HG03135 (cell line): ENCODE results near the gene FCER1G.

Source experiments
- ATAC-seq: cut with Tn5 transposase; IDR thresholded peaks from one replicate; pipeline ENCODE4 v1.9.1; 2021; ENCODE audit warnings: mild to moderate bottlenecking, moderate library complexity; ENCODE audit not compliant: unreplicated experiment

Gene FCER1G

DNA sequence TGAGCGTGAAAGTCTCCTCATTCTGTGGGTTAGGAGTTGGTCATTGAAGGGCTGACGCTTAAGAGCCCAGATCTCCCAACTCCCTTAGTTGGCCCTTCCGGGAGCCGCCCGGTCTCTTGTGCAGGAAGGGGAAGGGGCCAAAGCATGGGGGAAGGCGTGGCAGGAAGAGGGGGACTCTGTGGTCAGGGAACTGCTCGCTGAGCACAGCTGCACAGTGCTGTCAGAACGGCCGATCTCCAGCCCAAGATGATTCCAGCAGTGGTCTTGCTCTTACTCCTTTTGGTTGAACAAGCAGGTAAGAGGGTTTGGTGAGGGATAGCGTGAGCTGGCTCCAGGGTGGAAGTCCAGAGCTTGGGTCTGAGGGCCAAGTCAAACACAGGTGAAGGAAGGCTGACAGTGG is at the start of gene FCER1G:
FCER1G (plus strand) TSS at position 220 of the 400 bp plus-strand sequence; CDS start at position 247, 27 bp downstream.
- ATAC-seq, result no peak

DNA sequence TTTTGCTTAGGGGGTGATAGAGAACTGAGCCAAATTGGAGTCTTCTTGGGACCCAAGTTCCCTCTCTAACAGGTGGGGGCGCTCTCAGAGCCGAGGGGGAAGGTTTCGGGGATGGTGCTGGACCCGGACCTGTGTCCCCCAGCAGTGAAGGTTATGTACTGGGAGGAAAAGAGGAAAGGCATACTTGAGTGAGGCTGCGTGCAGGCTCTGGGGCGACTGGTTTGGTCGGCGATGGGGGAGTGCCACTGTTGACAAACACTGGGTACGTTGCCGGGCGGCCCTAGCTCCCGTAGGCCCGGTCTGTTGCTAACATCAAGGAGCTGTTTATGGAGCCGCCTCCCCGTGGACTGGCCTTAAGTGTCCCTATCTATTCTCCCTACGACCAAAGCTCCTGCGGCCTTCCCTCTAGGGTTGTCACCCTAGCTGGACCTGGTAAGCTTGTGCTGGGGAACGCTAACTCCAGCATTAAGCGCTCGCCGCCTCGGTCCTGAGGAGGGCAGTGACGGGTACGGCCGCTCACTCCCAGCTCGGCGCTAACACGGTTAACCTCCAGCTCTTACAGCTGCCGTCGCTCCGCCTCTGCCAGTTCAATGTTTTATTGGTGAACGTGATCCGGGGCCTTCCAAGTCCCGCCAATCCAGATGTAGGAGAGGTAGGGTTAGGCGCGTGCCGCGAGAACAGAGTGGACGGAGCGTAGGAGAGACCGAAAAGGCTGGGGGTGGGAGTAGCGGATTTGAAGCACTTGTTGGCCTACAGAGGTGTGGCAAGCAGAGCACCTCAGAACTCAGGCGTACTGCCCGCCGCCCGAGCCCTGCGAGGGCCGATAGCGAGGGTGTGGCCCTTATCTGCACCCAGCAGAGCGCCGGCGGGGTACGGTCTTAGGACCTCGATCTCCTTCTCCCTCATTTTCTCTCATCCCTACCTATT is 49.1 kb upstream of the FCER1G start, which contains the start of gene PPOX:
PPOX (plus strand) TSS at position 685 of the 927 bp plus-strand sequence. CDS start 422 bp downstream, outside the sequence.
- peak; percentile 89 for ATAC-seq

DNA sequence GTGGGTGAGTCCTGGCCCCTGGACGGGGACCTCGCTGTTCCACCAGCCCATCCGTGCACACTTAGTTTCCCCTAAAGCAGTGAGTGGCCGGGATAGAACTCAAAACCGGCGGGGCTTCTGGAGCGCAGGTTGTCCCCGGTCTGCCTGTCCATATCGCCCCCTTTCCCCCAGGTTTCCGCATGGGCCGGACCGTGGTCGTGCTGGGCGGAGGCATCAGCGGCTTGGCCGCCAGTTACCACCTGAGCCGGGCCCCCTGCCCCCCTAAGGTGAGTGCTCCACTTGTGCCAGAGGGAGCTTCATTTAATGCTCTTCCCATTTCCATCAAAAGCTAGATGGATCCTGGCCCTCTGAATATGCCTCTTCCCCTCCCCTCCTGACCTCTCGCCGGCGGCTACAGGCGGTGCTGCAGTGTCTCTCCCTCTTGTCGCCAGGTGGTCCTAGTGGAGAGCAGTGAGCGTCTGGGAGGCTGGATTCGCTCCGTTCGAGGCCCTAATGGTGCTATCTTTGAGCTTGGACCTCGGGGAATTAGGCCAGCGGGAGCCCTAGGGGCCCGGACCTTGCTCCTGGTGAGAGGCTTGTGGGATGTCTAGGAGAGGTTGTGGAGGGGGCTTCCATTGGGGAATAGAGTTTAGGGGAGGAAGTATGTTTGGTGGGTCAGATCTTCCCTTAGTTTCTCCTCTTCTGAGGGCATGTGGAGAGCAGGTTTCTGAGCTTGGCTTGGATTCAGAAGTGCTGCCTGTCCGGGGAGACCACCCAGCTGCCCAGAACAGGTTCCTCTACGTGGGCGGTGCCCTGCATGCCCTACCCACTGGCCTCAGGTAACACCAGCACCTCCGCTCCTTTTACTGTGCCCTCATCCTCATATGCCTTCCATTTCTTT is 48.2 kb upstream of the FCER1G start:
- no peak for ATAC-seq

- ATAC-seq, result no peak
Observed at GRCh38 chr1:161168906-161169305, 46.2 kb upstream of the FCER1G start.

- ATAC-seq, result no peak
Observed at GRCh38 chr1:161171191-161171590, 43.9 kb upstream of the FCER1G start.

DNA sequence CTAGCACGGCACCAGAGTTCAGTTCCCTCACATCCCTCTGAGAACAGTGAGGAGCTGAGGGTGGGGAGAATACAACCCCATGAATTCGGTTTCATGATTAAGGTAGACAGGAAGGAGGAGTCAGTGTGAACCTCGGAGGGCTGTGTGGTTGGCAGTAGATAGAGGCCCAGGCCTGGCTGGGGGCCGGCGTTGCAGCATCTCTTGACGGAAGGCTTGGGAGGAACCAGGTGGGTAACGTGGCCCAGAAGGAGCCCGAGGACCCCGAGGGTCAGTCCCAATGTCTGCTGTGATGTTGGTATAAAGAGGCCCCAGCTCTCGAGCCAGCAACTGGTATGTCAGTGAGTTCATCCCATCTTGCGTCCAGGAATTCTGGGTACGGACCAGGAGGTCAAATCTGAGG is 43.4 kb upstream of the FCER1G start:
- no peak for ATAC-seq

GRCh38 chr1:161172349-161172748 is 42.7 kb upstream of the FCER1G start:
- ATAC-seq, result no peak

- ATAC-seq, result no peak
Observed at GRCh38 chr1:161172776-161173376, 42.2 kb upstream of the FCER1G start.

DNA sequence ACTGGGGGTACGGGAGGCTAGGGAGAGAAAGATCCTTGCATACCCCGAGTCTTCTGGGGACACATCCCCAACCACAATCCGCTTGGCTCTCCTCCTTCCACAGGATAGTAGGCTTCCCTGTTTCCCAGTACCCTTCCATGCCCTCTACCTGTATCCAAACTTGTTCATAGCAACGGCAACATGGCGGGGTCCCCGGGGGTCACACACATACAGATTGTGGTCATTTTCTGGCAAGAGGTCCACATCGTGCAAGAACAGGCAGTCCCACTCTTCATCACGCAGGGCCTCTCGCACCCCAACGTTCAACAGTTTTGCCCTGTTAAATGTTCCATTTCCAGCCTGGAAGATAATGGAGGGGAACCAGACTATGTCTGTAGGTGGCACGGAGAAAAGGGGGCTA is 41.4 kb upstream of the FCER1G start:
- no peak for ATAC-seq

DNA sequence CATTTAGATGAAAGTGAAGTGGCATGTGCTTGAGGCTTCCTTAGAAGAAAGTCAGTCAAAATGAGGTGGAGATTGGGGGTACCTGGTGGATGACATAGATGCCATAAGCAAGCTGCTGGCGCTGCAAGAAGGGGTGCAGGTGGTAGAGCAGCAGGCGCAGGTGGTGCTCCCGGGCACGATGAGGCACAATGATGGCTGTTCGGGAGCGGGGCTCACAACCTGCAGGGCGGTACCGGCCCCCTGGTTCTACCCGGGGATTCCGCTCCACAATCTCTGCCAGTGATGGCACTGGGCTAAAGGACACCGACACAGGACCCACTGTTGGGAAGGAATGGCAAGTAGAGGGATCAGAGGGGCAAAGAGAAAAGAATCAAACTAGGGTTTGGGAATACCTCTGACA is 40.2 kb upstream of the FCER1G start:
- ATAC-seq, result no peak

DNA sequence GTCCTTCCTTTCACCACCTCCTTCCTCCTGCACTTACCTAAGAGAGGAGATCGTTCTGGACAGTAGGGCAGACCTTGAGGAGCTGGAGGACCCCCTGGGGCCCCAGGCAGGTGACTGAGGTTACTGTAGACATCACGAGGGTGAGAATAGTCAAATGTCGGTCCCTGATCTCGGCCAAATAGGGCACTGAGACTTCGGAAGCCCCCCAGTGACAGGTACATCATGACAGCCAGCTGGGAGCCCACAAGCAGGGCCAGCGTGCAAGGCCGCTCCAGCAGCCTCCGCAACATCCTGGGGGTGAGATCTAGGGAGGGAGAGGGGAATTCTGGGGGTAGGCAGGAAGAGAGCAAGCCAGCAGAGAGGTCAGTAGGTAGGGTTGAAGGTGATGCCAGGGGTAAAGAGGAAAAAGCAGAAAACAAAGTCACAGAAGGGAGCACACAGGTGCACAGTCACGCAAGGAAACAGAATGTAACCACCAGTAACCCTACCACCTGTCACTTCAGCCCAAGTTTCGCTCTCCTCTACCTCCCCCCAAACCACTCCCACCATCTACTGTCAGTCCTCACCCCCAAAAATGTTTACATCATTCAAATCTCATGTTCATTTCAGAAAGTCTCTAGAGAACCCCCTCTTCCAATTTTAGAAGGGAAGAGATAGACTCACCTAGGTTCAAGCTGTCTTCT is 39.2 kb upstream of the FCER1G start:
- ATAC-seq, result no peak

DNA sequence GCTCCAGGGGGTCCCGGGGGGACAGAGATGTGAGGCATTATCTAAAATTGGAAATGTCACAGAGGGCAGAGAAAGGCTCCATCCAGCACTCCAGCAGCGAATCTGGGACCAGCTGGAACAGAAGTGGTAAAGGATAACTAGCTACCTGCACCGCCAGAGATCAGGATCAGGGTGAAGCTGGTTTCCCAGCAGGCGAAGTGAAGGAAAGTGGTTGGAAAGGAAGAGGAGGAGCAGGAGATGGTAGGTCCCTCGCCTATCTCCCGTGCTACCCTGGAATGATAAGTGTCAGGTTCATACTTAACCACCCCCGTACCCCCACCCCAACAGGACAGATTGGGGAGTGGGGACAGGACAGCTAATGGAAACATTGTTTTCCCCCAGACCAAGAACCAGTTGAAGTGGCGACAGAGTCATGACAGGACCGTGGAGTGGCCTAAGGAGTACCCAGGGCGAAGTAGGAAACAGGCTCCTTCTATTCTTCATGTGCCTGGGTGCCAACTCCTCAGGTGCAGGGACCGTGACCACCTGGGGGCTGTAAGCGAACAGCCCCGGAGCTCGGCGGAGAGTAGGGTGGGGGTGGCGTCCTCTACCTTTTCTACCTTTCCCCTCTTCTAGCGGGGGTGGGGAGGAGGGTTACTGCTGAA is 38.5 kb upstream of the FCER1G start:
- no peak for ATAC-seq

DNA sequence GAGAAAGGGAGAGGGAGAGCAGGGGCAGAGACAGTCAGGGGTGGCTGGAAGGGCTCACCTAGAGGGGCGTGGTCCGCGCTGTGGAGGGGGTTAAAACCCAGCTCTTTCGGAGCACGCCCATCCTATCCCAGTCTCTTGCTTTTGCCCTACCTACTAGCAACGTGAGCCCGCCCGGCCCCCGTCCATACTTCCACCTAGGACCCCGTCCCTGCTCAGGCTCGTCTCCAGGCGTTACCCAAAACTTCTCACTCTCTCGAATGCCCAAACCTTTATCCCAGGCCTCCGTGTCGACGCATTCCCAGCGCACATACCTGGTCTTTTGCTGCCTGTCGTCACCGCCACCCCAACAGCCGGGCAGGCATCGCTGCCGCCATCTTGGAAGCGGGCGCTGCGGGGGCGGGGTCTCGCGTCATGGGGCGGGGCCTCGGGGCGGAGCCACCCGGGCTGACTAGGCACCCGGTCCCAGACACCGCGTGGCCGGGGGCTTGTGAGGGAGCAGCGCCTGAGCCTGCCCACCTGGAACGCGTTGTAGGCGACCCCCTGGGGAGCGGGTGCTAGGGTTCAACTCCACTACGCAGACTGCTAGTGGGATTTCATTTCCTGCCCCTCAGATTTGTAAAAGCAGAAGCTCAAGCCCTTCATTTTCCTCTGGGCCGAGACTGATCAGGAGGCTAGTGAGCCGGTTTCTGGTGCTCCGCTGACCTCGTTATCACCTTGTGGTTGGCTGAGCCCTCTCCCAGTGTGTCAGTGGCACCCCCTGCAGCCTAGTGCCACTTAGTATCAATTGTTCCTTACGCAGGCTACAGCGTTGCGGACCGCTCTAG is 37.8 kb upstream of the FCER1G start, which contains the start of gene B4GALT3:
B4GALT3 (minus strand) TSS at position 396 of the 824 bp plus-strand sequence. CDS start 1,447 bp downstream, outside the sequence.
- peak; percentile 76 for ATAC-seq

GRCh38 chr1:161177936-161178244 is 37.2 kb upstream of the FCER1G start:
- ATAC-seq, result no peak

DNA sequence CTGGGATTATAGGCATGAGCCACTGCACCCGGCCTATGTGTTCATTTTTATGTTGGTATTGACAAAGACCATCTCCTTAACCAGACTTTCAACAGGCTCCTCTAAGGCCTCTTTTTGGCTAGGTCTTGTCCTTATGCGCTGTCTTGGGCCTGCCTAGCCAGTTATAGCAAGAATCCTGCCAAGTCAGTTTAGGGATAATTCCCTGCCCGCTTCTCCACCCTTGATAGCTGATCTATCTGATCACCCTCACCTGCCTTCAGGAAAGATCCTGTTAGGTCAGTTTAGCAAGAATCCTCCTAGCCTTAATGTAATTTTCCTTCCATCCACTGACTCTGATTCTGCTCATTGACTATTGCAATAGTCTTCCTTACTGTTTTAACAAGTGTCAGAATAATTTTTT is 35.4 kb upstream of the FCER1G start:
- ATAC-seq, result no peak

DNA sequence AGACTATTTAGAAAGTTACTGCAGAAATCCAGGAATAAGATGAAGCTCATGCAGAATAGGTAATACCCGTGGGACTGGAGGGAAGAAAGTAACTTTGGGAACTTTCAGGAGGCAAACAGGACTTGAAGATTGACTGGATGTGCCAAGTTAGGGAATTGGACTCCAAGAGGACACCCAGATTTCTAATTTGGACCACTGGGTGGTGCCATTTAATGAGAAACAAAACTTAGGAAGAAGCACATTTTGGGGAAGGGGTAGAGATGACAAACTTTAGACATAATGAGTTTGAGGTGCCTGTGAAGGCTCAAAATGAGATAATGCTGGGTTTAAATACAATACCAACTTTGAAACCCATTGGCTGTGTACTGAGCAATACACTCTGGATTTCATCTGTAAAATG is 34.5 kb upstream of the FCER1G start:
- no peak for ATAC-seq

GRCh38 chr1:161182214-161182613 is 32.9 kb upstream of the FCER1G start:
- peak; percentile 45 for ATAC-seq

DNA sequence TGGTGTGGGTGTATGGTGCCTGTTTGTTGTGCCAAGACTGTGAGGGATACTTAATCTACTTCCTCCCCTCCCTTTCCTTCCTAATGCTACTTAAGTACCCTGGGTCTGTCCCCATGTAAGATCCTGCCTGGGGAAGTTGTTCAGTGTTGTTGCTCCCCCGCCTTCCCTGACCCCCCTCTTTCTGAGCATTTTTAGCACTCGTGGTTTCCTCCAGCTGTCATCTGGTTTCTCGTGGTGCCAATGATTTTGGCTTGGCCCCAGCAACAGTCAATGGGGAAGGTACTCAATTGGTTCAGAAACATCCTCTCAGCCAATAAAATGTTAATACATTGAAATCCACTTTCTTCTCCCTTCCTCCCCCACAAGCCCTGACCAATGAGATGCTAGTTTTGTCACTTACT is 29.8 kb upstream of the FCER1G start:
- peak; percentile 55 for ATAC-seq

DNA sequence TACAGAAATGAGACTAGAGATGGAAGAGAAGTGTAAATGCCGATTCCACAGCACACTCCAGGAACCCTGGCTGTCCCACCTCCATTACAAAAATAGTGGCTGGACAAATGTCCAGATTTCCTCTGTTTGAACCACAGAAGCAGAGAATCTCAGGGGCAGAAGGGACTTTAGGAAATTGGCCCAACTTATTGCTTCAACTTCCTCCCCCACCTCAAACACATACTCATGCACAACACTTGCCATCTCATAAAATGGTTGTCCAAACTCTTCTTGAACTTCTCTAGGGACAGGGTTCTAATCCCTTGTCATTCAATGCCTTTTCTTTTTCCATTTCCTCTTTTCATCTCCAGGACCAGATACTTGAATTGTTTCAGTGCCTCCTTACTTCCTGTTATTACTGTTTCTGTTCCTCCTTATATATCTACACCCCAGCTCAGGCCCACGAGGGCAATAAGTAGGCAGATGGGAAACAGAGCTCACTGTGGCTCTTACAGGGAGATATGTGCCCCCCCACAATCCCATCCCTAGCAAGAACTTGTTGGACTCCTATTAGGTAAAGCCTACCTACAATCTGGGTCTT is 29.3 kb upstream of the FCER1G start:
- peak; percentile 21 for ATAC-seq
